Left colon (tissue), 2 donors: ENCODE data around the gene KCNB1. TPM values are rescaled to one million over a fixed set of nuclear protein-coding genes. Genes with fewer than 3 reads are reported as not detected.

ENCODE experiments used
- ATAC-seq: fragments of 200-7000 bp; cut with Tn5 transposase; one replicate; pipeline ENCODE4 v1.9.1; 2020; ENCODE audit warnings: mild to moderate bottlenecking, moderate library complexity
- DNase-seq, 2 donors: peaks; one replicate each; pipeline ENCODE4 v3.0.0-alpha.2; 2020
- intact Hi-C, 2 donors: fragments of 100-400 bp; cut with DNase I in 1 of 2; cut with micrococcal nuclease in 1 of 2; formaldehyde crosslinking; loops; one replicate each; pipeline versions ENCODE4 v1.11.2 to v1.14.0; 2022; cut with DNase I, micrococcal nuclease
- total RNA-seq, 2 donors: library from RNA; stranded (reverse); fragmentation: NEBNext Ultra II Directional; extraction: Animal tissue kit (Norgen Biotek cat#: 25700); gene quantifications; one replicate each; pipeline ENCODE4 v1.2.1, GENCODE V29; 2021
- donor health status: DM: no; HTN: no; CAD: no.
- donor health status: DM: yes; HTN: yes; CAD: no.

Gene KCNB1
- total RNA-seq, 2 donors from 2014 or later = 0.24 to 2.0 TPM

- ATAC-seq (no peak), DNase-seq (peak; percentile 14 to 32)
- intact Hi-C loops = no loop called here
Measured at GRCh38 chr20:49452011-49452482, 30.4 kb downstream of the KCNB1 start.

GRCh38 chr20:49450281-49450721 lies 32.2 kb downstream of the KCNB1 start:
- no peak for DNase-seq
- ATAC-seq = no peak
- intact Hi-C loops = no loop called here

GRCh38 chr20:49448917-49449316 lies 33.6 kb downstream of the KCNB1 start:
- DNase-seq (no peak), ATAC-seq (no peak)
- intact Hi-C loops = no loop called here

- ATAC-seq (no peak), DNase-seq (peak in 1 of 2 donors; percentile 34)
- intact Hi-C loops = no loop called here
Measured at GRCh38 chr20:49447946-49448809, 34.3 kb downstream of the KCNB1 start.

GRCh38 chr20:49447364-49447763 lies 35.1 kb downstream of the KCNB1 start:
- intact Hi-C loops = no loop called here
- DNase-seq = no peak
- ATAC-seq = no peak

GRCh38 chr20:49446808-49447207 lies 35.7 kb downstream of the KCNB1 start:
- DNase-seq (peak; percentile 65 to 84), ATAC-seq (peak; percentile 36)
- intact Hi-C loops = no loop called here

GRCh38 chr20:49446080-49446479 lies 36.4 kb downstream of the KCNB1 start:
- ATAC-seq (no peak), DNase-seq (no peak)
- intact Hi-C loops = no loop called here

GRCh38 chr20:49445176-49445575 lies 37.3 kb downstream of the KCNB1 start:
- intact Hi-C loops = no loop called here
- DNase-seq (no peak), ATAC-seq (no peak)

- intact Hi-C loops = no loop called here
- DNase-seq = no peak
- ATAC-seq = no peak
Measured at GRCh38 chr20:49444553-49444990, 37.9 kb downstream of the KCNB1 start.

GRCh38 chr20:49437057-49437456 lies 45.4 kb downstream of the KCNB1 start:
- DNase-seq (no peak), ATAC-seq (no peak)
- intact Hi-C loops = no loop called here

- ATAC-seq (no peak), DNase-seq (no peak)
- intact Hi-C loops = no loop called here
Measured at GRCh38 chr20:49435639-49436038, 46.8 kb downstream of the KCNB1 start.

GRCh38 chr20:49433333-49433732 lies 49.1 kb downstream of the KCNB1 start:
- ATAC-seq (no peak), DNase-seq (no peak)
- intact Hi-C loops = no loop called here

GRCh38 chr20:49432550-49432949 lies 49.9 kb downstream of the KCNB1 start:
- DNase-seq (no peak), ATAC-seq (no peak)
- intact Hi-C loops = no loop called here

GRCh38 chr20:49431329-49431728 lies 51.1 kb downstream of the KCNB1 start:
- intact Hi-C loops = no loop called here
- ATAC-seq (no peak), DNase-seq (no peak)

GRCh38 chr20:49430320-49430719 lies 52.1 kb downstream of the KCNB1 start:
- intact Hi-C loops = no loop called here
- ATAC-seq (no peak), DNase-seq (no peak)

- intact Hi-C loops = no loop called here
Measured at GRCh38 chr20:49427751-49428518, 54.5 kb downstream of the KCNB1 start.

GRCh38 chr20:49426873-49427272 lies 55.6 kb downstream of the KCNB1 start:
- DNase-seq (no peak), ATAC-seq (no peak)
- intact Hi-C loops = no loop called here

More at GRCh38 chr20:49427751-49428518, 54.5 kb downstream of the KCNB1 start:
- ATAC-seq = no peak
- no peak for DNase-seq

GRCh38 chr20:49426395-49426794 lies 56.1 kb downstream of the KCNB1 start:
- intact Hi-C loops = no loop called here

GRCh38 chr20:49424536-49424935 lies 57.9 kb downstream of the KCNB1 start:
- DNase-seq (no peak), ATAC-seq (no peak)
- intact Hi-C loops = no loop called here

More at GRCh38 chr20:49426395-49426794, 56.1 kb downstream of the KCNB1 start:
- DNase-seq (no peak), ATAC-seq (no peak)

GRCh38 chr20:49422161-49422560 lies 60.3 kb downstream of the KCNB1 start:
- intact Hi-C loops = no loop called here

More at GRCh38 chr20:49422161-49422560, 60.3 kb downstream of the KCNB1 start:
- ATAC-seq (no peak), DNase-seq (no peak)
